GM19452 (cell line): ENCODE data around the gene RAB33B.
"Not testable (repeated sequence)": the region's sequence is repeated elsewhere in the genome, so short reads cannot be mapped to it uniquely, and the experiment has no call there.

Experiments
- ATAC-seq: cut with Tn5 transposase; IDR thresholded peaks from one replicate; pipeline ENCODE4 v1.9.1; 2021; ENCODE audit not compliant: unreplicated experiment

RAB33B gene

GRCh38 chr4:139461022-139461628 lies 7.2 kb downstream of the RAB33B start:
- no peak for ATAC-seq

- not testable (repeated sequence) for ATAC-seq
These were observed 10.6 kb downstream of the RAB33B start for GRCh38 chr4:139464512-139464911.

- ATAC-seq, result no peak
These were observed 12.0 kb downstream of the RAB33B start for GRCh38 chr4:139465922-139466321.

- not testable (repeated sequence) for ATAC-seq
These were observed 14.8 kb downstream of the RAB33B start for GRCh38 chr4:139468756-139469155.

- ATAC-seq, result no peak
These were observed 15.3 kb downstream of the RAB33B start for GRCh38 chr4:139469216-139469615.

- ATAC-seq, result no peak
These were observed 15.9 kb downstream of the RAB33B start for GRCh38 chr4:139469869-139470268.

- ATAC-seq, result no peak
These were observed 16.4 kb downstream of the RAB33B start for GRCh38 chr4:139470295-139470694.

GRCh38 chr4:139470997-139471665 lies 17.2 kb downstream of the RAB33B start:
- no peak for ATAC-seq

- ATAC-seq, result no peak
These were observed 18.9 kb downstream of the RAB33B start for GRCh38 chr4:139472852-139473251.

GRCh38 chr4:139476363-139476762 lies 22.4 kb downstream of the RAB33B start:
- no peak for ATAC-seq

- ATAC-seq, result no peak
These were observed 27.5 kb downstream of the RAB33B start for GRCh38 chr4:139481465-139481864.

- ATAC-seq, result no peak
These were observed 29.1 kb downstream of the RAB33B start for GRCh38 chr4:139483000-139483399.

GRCh38 chr4:139484783-139485311 lies 30.9 kb downstream of the RAB33B start:
- ATAC-seq, result no peak

GRCh38 chr4:139488442-139488841 lies 34.5 kb downstream of the RAB33B start:
- ATAC-seq, result no peak

GRCh38 chr4:139489638-139490037 lies 35.7 kb downstream of the RAB33B start:
- no peak for ATAC-seq

- ATAC-seq, result no peak
These were observed 38.5 kb downstream of the RAB33B start for GRCh38 chr4:139492429-139492828.

GRCh38 chr4:139493176-139493575 lies 39.3 kb downstream of the RAB33B start:
- ATAC-seq, result no peak

- ATAC-seq, result no peak
These were observed 45.3 kb downstream of the RAB33B start for GRCh38 chr4:139499186-139499585.

- ATAC-seq, result no peak
These were observed 47.2 kb downstream of the RAB33B start for GRCh38 chr4:139501117-139501516.

- no peak for ATAC-seq
These were observed 47.6 kb downstream of the RAB33B start for GRCh38 chr4:139501527-139501926.

GRCh38 chr4:139501927-139502899 lies 48.3 kb downstream of the RAB33B start:
- ATAC-seq, result no peak
